GM12874 (cell line): ENCODE measurements around the gene AFF3.

Experiments used
- TF ChIP-seq, protein P1 (sequence below): IDR thresholded peaks from 2 replicates; pipeline ENCODE4 v1.5.1; 2011; ENCODE audit warnings: low read depth, mild to moderate bottlenecking, control low read depth, low read length, moderate library complexity; ENCODE audit not compliant: insufficient read depth

AFF3 gene

DNA sequence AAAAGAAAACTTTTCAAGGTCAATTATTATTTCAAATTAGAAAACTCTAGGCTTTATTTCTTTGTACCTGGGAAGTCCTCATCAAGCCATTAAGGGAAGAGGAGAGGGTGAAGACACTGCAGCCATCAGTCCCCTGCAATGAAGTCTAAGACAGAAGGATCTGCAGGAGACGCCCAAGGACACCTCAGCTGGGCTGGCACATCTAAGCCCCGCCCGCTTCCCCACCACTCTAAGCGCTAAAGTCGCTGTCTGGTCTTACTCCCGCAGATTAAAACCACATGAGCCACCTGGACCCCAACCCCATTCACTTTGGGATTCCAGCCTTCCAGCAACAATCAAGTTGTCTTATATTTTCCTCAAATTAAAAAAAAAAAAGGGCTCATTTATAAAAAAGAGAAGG lies 104.4 kb downstream of the AFF3 start:
- TF ChIP-seq, protein P1, sequence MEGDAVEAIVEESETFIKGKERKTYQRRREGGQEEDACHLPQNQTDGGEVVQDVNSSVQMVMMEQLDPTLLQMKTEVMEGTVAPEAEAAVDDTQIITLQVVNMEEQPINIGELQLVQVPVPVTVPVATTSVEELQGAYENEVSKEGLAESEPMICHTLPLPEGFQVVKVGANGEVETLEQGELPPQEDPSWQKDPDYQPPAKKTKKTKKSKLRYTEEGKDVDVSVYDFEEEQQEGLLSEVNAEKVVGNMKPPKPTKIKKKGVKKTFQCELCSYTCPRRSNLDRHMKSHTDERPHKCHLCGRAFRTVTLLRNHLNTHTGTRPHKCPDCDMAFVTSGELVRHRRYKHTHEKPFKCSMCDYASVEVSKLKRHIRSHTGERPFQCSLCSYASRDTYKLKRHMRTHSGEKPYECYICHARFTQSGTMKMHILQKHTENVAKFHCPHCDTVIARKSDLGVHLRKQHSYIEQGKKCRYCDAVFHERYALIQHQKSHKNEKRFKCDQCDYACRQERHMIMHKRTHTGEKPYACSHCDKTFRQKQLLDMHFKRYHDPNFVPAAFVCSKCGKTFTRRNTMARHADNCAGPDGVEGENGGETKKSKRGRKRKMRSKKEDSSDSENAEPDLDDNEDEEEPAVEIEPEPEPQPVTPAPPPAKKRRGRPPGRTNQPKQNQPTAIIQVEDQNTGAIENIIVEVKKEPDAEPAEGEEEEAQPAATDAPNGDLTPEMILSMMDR: no peak

DNA sequence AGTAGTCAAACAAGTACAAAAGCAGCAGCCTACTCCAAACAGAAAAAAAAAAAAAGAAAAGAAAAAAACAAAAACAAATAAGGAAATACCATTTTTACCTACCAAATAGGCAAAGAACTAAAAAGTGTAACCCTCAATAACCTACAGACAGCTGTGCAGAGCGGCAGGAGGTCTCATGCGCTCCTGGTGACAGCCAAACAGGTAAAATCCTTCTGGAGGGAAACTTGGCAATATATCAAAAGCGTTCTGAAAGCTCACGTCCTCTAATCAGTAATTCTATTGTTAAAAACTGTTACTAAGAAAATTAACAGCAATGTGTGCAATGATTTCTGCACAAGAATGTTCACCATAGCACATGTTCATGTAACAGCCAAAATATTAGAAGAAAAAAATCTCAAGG lies 105.6 kb downstream of the AFF3 start:
- TF ChIP-seq, protein P1: no peak

DNA sequence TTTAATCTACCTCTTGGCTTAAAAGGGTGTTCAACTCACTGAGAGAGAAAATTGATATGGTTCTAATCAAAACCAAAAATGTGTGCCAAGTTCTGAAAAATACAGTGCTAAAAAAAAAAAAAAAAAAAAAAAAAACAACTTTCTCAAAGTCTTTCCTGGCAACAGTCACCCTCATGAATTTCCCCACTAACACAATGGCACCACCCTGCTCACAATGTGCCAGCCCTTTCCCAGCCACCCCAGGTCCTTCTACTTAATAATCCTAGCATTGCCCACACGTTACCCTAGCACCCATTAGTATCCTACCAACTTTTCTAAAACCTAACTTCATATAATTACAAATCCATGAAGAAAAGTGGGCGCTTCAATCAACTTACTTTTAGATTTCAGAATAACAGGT lies 106.4 kb downstream of the AFF3 start:
- TF ChIP-seq, protein P1: no peak

DNA sequence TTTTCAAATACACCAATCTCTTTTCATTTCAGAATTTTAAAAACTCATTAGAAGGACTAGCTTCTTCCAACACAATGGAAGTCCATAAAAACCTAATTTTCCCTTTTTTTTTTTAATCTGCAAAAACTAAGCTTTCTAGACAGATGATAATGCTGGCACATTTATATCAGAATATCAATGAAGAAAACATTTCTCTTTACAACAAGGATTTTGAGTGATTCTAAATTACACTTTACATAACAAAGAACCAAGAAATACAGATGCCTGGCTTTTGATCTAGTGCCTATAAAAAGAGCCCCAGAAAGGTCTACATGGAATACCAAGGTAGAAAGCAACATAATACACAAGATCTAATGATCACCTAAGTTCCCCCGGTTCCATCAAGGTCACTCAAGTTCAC lies 108.0 kb downstream of the AFF3 start:
- TF ChIP-seq, protein P1: no peak

DNA sequence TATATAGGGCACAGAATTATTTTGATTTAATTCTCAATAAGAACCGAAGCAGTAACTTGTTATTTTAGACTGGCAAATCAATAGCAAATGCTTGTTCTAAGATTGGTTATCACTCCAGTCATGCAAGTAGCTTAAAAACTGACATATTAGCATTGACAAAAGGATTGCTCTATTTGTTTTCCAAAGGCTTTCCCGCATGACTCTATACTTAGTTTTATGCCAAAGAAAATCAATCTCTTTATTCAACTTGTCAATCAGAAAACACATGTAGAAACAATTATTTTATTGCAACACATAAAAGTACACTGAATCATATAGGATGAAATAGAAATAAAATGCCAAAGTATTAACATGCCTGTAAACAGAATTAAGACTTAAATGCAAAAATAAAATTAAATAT lies 108.4 kb downstream of the AFF3 start:
- TF ChIP-seq, protein P1: no peak

DNA sequence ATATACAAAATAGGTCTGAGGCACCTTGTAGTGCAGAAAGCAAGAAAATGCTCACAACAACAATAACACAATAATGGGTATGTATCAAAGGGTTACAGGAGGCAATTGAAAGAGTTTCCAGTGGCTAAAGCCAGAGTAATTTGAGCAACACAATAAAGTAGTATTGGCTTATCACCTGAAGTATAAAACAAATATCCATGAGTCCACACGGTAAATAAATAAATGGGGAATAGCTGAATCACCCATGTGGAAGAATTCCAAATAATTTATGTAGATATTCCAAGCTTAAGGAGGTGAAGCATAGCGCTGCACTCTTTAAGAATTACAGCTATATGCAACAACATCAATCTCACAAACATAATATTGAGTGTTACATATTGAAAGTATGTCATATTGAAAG lies 110.8 kb downstream of the AFF3 start:
- TF ChIP-seq, protein P1: no peak

DNA sequence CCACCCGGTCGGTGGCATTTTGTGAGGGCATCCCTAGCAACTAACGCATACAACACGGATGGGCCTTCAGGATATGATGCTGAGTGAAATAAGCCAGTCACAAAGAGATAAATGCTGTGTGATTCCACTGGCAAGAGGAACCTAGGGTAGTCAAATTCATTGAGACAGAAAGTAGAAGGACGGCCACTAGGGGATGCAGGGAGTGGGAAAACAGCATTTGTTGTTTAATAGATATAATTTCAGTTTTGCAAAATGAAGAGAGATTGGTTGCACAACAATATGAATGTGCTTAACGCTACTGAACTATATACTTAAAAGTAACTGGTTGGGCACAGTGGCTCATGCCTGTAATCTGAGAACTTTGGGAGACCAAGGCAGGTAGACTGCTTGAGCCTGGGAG lies 112.9 kb downstream of the AFF3 start:
- TF ChIP-seq, protein P1: no peak
